CD14-positive monocyte (primary cell): ENCODE measurements around the gene CEND1. TPM values are rescaled to one million over a fixed set of nuclear protein-coding genes. Genes with fewer than 3 reads are reported as not detected.

Experiments
- DNase-seq, 3 donors: peaks; one replicate each; pipeline ENCODE4 v3.0.0-alpha.2; 2011 to 2022
- H2AFZ ChIP-seq: 2 replicates; pipeline ENCODE4 v1.6.0; 2012; ENCODE audit warnings: mild to moderate bottlenecking, low read depth, low read length, inconsistent platforms; ENCODE audit not compliant: insufficient read depth, poor library complexity, severe bottlenecking
- H3K27ac ChIP-seq, 2 donors: 1 replicate in 1 of 2; 2 replicates in 1 of 2; pipeline ENCODE4 v1.5.1; 2012 to 2013; ENCODE audit warnings: low read length in 2 of 2, control low read depth in 1 of 2, inconsistent platforms in 1 of 2, low read depth in 1 of 2, mild to moderate bottlenecking in 1 of 2
- H3K27me3 ChIP-seq, 2 donors: one replicate each; pipeline versions ENCODE4 v1.6.0 to v1.6.1; 2011 to 2013; ENCODE audit warnings: low read length in 2 of 2; ENCODE audit not compliant: control insufficient read depth in 2 of 2, insufficient read depth in 2 of 2
- H3K36me3 ChIP-seq, 2 donors: replicated peaks in 1 of 2; 1 replicate in 1 of 2; 2 replicates in 1 of 2; pipeline versions ENCODE4 v1.5.1 to v1.6.1; 2012 to 2013; ENCODE audit warnings: low read length in 2 of 2, control low read depth in 1 of 2, inconsistent platforms in 1 of 2, mild to moderate bottlenecking in 1 of 2; ENCODE audit not compliant: insufficient read depth in 2 of 2, control insufficient read depth in 1 of 2
- H3K4me1 ChIP-seq, 2 donors: 1 replicate in 1 of 2; 2 replicates in 1 of 2; pipeline versions ENCODE4 v1.5.1 to v1.6.1; 2012 to 2013; ENCODE audit warnings: low read length in 2 of 2, control low read depth in 1 of 2, inconsistent platforms in 1 of 2, mild to moderate bottlenecking in 1 of 2, moderate library complexity in 1 of 2; ENCODE audit not compliant: insufficient read depth in 2 of 2, control insufficient read depth in 1 of 2
- H3K4me2 ChIP-seq: replicated peaks from 2 replicates; pipeline ENCODE3; 2012; ENCODE audit warnings: low read length, moderate library complexity, mild to moderate bottlenecking; ENCODE audit not compliant: poor library complexity, severe bottlenecking; ENCODE audit errors: extremely low read depth
- H3K4me3 ChIP-seq, 3 experiments: fragments of 200-600 bp in 1 of 3; sonication (generic) in 1 of 3; replicated peaks in 1 of 3; 1 replicate in 2 of 3; 2 replicates in 1 of 3; pipeline ENCODE4 v1.5.1; 2011 to 2013; ENCODE audit warnings: low read length in 3 of 3, mild to moderate bottlenecking in 3 of 3, control low read depth in 2 of 3, low read depth in 2 of 3, inconsistent platforms in 1 of 3, moderate library complexity in 1 of 3
- H3K79me2 ChIP-seq: 2 replicates; pipeline ENCODE4 v1.6.0; 2012; ENCODE audit warnings: mild to moderate bottlenecking, control low read depth, inconsistent platforms, low read length, moderate library complexity; ENCODE audit not compliant: insufficient read depth
- H3K9ac ChIP-seq: 2 replicates; pipeline ENCODE4 v1.6.0; 2017; ENCODE audit warnings: low read length, mild to moderate bottlenecking; ENCODE audit not compliant: insufficient read depth, poor library complexity, severe bottlenecking
- H3K9me3 ChIP-seq, 2 donors: replicated peaks in 1 of 2; 1 replicate in 1 of 2; 2 replicates in 1 of 2; pipeline versions ENCODE4 v1.5.1 to v1.6.1; 2012 to 2013; ENCODE audit warnings: low read length in 2 of 2, control low read depth in 1 of 2; ENCODE audit not compliant: control insufficient read depth in 1 of 2, insufficient read depth in 1 of 2
- H4K20me1 ChIP-seq: 2 replicates; pipeline ENCODE4 v1.6.0; 2012; ENCODE audit warnings: mild to moderate bottlenecking, low read length, control low read depth, moderate library complexity; ENCODE audit not compliant: insufficient read depth
- H3K27ac Mint-ChIP-seq, 7 donors: one replicate each; pipeline ENCODE4 v1.8.0; 2020; ENCODE audit warnings: mild to moderate bottlenecking in 7 of 7, mixed read lengths in 7 of 7, moderate library complexity in 6 of 7, inconsistent platforms in 2 of 7
- H3K27me3 Mint-ChIP-seq, 3 donors: one replicate each; pipeline ENCODE4 v1.8.0; 2021 to 2022; ENCODE audit warnings: low read depth in 3 of 3, mild to moderate bottlenecking in 3 of 3, mixed read lengths in 3 of 3, moderate library complexity in 3 of 3, inconsistent platforms in 1 of 3
- H3K36me3 Mint-ChIP-seq, 2 donors: one replicate each; pipeline ENCODE4 v1.8.0; 2020; ENCODE audit warnings: mixed read lengths in 2 of 2, inconsistent platforms in 1 of 2, mild to moderate bottlenecking in 1 of 2
- H3K4me1 Mint-ChIP-seq: one replicate; pipeline ENCODE4 v1.8.0; 2020; ENCODE audit warnings: mild to moderate bottlenecking, mixed read lengths
- H3K4me3 Mint-ChIP-seq, 2 donors: one replicate each; pipeline ENCODE4 v1.8.0; 2020; ENCODE audit warnings: mild to moderate bottlenecking in 2 of 2, mixed read lengths in 2 of 2, moderate library complexity in 1 of 2
- H3K9me3 Mint-ChIP-seq, 7 donors: one replicate each; pipeline ENCODE4 v1.8.0; 2020 to 2022; ENCODE audit warnings: mixed read lengths in 7 of 7, mild to moderate bottlenecking in 6 of 7, moderate library complexity in 6 of 7, inconsistent platforms in 2 of 7
- WGBS: methylation state at CpG from one replicate; pipeline ENCODE4 v1.1.5; 2013; ENCODE audit warnings: missing lambda C conversion rate; ENCODE audit not compliant: insufficient coverage; 5-methylcytosine and 5-hydroxymethylcytosine counted together
- intact Hi-C, 2 donors: fragments of 100-400 bp; cut with micrococcal nuclease; formaldehyde crosslinking; loops; one replicate each; pipeline versions ENCODE4 v1.15.0 to v1.15.1; 2023
- polyA plus RNA-seq, 3 donors: library from polyadenylated mRNA; depleted of rRNA in 1 of 3; unstranded in 2 of 3; stranded (reverse) in 1 of 3; fragments of 300-500 nt in 2 of 3; fragments of >200 nt in 1 of 3; fragmentation: Illumina TruSeq in 2 of 3; gene quantifications; 1 replicate in 2 of 3; 2 replicates in 1 of 3; pipeline ENCODE4 v1.2.3, GENCODE V29; 2012 to 2021
- TF ChIP-seq, protein P1 (sequence below): fragments of 200-600 bp; IDR thresholded peaks from one replicate; pipeline ENCODE4 v1.8.0; 2022; ENCODE audit warnings: antibody characterized with exemption, mild to moderate bottlenecking

Gene CEND1
- polyA plus RNA-seq, 3 donors, result not detected

DNA sequence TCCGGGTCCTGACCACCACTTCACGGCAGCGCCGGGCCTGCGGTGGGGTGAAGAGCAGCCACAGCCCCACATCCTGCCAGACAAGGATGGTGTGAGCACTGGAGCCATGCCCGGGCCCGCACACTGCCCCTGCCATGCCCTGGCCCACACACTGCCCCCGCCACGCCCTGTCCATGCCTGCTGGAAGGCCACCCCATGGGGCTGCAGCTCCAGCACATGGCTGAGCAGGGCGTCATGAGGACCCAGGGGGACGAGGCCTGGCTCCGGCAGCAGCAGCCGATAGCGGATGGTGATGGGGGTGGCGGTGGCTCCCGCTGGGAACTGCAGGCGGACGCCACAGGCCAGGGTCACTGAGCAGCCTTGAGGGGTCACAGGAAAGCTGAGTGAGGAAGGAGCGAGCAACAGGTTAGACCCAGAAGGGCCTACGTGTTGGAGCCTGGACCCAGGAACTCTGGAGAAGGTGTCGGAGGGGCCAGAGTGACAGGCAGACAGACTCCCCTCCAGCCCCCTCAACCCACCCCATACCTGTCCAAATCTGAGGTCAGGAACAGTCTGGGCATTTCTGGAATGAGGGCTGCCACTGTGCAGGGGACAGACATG, 12.2 kb upstream of the CEND1 start:
- H4K20me1 ChIP-seq, result peaks cover 11% of the 10 kb centered on the region
- H2AFZ ChIP-seq, result no peak overlapping the region
- TF ChIP-seq, protein P1, sequence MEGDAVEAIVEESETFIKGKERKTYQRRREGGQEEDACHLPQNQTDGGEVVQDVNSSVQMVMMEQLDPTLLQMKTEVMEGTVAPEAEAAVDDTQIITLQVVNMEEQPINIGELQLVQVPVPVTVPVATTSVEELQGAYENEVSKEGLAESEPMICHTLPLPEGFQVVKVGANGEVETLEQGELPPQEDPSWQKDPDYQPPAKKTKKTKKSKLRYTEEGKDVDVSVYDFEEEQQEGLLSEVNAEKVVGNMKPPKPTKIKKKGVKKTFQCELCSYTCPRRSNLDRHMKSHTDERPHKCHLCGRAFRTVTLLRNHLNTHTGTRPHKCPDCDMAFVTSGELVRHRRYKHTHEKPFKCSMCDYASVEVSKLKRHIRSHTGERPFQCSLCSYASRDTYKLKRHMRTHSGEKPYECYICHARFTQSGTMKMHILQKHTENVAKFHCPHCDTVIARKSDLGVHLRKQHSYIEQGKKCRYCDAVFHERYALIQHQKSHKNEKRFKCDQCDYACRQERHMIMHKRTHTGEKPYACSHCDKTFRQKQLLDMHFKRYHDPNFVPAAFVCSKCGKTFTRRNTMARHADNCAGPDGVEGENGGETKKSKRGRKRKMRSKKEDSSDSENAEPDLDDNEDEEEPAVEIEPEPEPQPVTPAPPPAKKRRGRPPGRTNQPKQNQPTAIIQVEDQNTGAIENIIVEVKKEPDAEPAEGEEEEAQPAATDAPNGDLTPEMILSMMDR, result no peak
- intact Hi-C loops, result no loop called here
- Mint-ChIP-seq H3K4me1 (peaks cover 19% of the 10 kb centered on the region), H3K9me3 (peaks cover 0 to 3% (median 0%) of the 10 kb centered on the region in 7 donors), H3K36me3 (peaks cover 3 to 22% of the 10 kb centered on the region in 2 donors), H3K27me3 (peaks cover 0 to 5% (median 2%) of the 10 kb centered on the region in 3 donors), H3K27ac (no peak overlapping the region), H3K4me3 (no peak overlapping the region)
- peaks cover 25 to 33% of the 10 kb centered on the region in 2 donors for H3K4me1 ChIP-seq
- H3K79me2 ChIP-seq, result peaks cover 9% of the 10 kb centered on the region
- H3K4me2 ChIP-seq, result no peak overlapping the region
- H3K4me3 ChIP-seq, result no peak overlapping the region
- no peak overlapping the region for H3K27ac ChIP-seq
- no peak overlapping the region for H3K9ac ChIP-seq
- 96% methylated on average over 19 of the region's 21 CpGs for WGBS
- DNase-seq, result no peak
- H3K36me3 ChIP-seq, result peaks cover 14 to 15% of the 10 kb centered on the region in 2 donors
- H3K27me3 ChIP-seq, result no peaks in the 10 kb centered on the region
- H3K9me3 ChIP-seq, result no peaks in the 10 kb centered on the region

DNA sequence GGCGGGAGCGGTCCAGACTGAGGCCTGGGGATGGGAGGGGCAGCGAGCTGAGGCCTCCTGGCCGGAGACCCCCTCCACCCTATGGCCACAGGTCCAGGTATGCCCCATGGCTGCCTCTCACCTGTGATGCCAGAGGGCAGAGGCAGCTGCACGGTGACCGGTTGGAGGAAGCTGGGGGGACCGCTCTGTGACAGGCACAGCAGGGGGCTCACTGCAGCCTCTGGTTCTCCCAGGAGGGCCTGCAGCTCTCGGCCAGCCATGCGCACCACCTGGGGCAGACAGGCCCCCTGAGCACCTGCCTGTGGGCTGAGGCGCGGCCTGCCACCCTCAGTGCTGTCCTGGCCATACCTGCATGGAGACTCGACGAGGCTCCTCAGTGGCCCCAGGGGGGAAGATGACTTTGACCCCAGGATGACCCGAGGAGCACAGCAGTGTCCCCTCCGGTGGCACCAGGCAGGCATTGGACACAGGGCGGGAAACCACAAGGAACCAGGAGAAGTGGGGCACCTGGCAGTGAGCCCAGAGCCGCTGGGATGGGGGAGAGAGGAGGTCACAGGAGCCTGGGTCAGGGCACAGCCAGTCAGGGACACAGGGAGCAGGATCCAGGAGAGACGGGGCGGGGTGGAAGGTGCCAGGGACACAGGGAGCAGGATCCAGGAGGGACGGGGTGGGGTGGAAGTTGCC, 11.3 kb upstream of the CEND1 start:
- H3K4me3 Mint-ChIP-seq, result no peak overlapping the region
- 93% methylated on average over 17 of the region's 20 CpGs for WGBS

More for the DNA sequence above, 11.3 kb upstream of the CEND1 start:
- peaks cover 11% of the 10 kb centered on the region for H4K20me1 ChIP-seq
- peaks cover 14 to 15% of the 10 kb centered on the region in 2 donors for H3K36me3 ChIP-seq
- H3K9me3 Mint-ChIP-seq, result peaks cover 0 to 3% (median 0%) of the 10 kb centered on the region in 7 donors
- H3K4me2 ChIP-seq, result no peak overlapping the region
- H3K27me3 ChIP-seq, result no peaks in the 10 kb centered on the region
- TF ChIP-seq, protein P1, result no peak
- intact Hi-C loops, result no loop called here
- H2AFZ ChIP-seq, result no peak overlapping the region
- H3K4me1 Mint-ChIP-seq, result peaks cover 27% of the 10 kb centered on the region
- H3K9me3 ChIP-seq, result no peaks in the 10 kb centered on the region
- no peak overlapping the region for H3K9ac ChIP-seq
- peaks cover 3 to 22% of the 10 kb centered on the region in 2 donors for H3K36me3 Mint-ChIP-seq
- H3K27me3 Mint-ChIP-seq, result peaks cover 0 to 5% (median 2%) of the 10 kb centered on the region in 3 donors
- H3K79me2 ChIP-seq, result peaks cover 15% of the 10 kb centered on the region
- H3K4me1 ChIP-seq, result peaks cover 34 to 42% of the 10 kb centered on the region in 2 donors
- no peak overlapping the region for H3K4me3 ChIP-seq
- no peak overlapping the region for H3K27ac ChIP-seq
- peak overlapping the region in 1 of 7 donors; percentile 46 for H3K27ac Mint-ChIP-seq
- no peak for DNase-seq
